OCI-LY7 (cell line): Measurements from ENCODE around the gene GRPEL2. TPM values are rescaled to one million over a fixed set of nuclear protein-coding genes. Genes with fewer than 3 reads are reported as not detected.

ENCODE experiments used
- BruUV-seq: library from RNA; stranded (reverse); fragments of 400-500 nt; replicated peaks from 2 replicates; lab custom pipeline; 2021; lab: Mats Ljungman, UMichigan
- CTCF ChIA-PET: fragments of 300-600 bp; sonication (Branson Sonifier 250); formaldehyde crosslinking; loops from one replicate; lab custom pipeline; 2022; ENCODE audit warnings: antibody characterized with exemption; ENCODE audit not compliant: unreplicated experiment; lab: Charles Lee
- POLR2A ChIA-PET: fragments of 300-600 bp; sonication (Branson Sonifier 250); formaldehyde crosslinking; loops from one replicate; lab custom pipeline; 2022; ENCODE audit warnings: antibody characterized with exemption; lab: Charles Lee
- DNase-seq: peaks from one replicate; pipeline ENCODE4 v3.0.0-alpha.2; 2015; ENCODE audit warnings: low spot score
- H2AFZ ChIP-seq: fragments of 200-600 bp; sonication (generic), shearing (Covaris generic); 2 replicates; pipeline ENCODE4 v1.6.1; 2014; ENCODE audit warnings: mild to moderate bottlenecking, antibody characterized with exemption, low read length, moderate library complexity
- H3K27ac ChIP-seq: fragments of 200-600 bp; sonication (generic); 2 replicates; pipeline ENCODE4 v1.5.1; 2014; ENCODE audit warnings: mixed run types, low read depth, mild to moderate bottlenecking, moderate library complexity, low read length, inconsistent platforms; ENCODE audit not compliant: poor library complexity, severe bottlenecking
- H3K36me3 ChIP-seq: fragments of 200-600 bp; sonication (generic); 2 replicates; pipeline ENCODE4 v1.6.1; 2014; ENCODE audit warnings: mild to moderate bottlenecking, antibody characterized with exemption, low read length, moderate library complexity, mixed read lengths; ENCODE audit not compliant: insufficient read depth
- H3K4me1 ChIP-seq: fragments of 200-600 bp; sonication (generic); 2 replicates; pipeline ENCODE4 v1.5.1; 2014; ENCODE audit warnings: mild to moderate bottlenecking, low read length; ENCODE audit not compliant: insufficient read depth, poor library complexity, severe bottlenecking
- H3K4me2 ChIP-seq: fragments of 200-600 bp; sonication (generic); 2 replicates; pipeline ENCODE4 v1.6.1; 2014; ENCODE audit warnings: mild to moderate bottlenecking, low read length
- H3K4me3 ChIP-seq: fragments of 200-600 bp; sonication (generic); 2 replicates; pipeline ENCODE4 v1.5.1; 2014; ENCODE audit warnings: mild to moderate bottlenecking, low read depth, low read length; ENCODE audit not compliant: poor library complexity, severe bottlenecking
- H3K79me2 ChIP-seq: fragments of 200-600 bp; sonication (generic); 2 replicates; pipeline ENCODE4 v1.6.1; 2016; ENCODE audit warnings: low read depth, mild to moderate bottlenecking, low read length, moderate library complexity, mixed read lengths; ENCODE audit not compliant: insufficient read depth
- H3K9me2 ChIP-seq: fragments of 200-600 bp; sonication (generic); 2 replicates; pipeline ENCODE4 v1.6.1; 2016; ENCODE audit warnings: mild to moderate bottlenecking, low read length, mixed read lengths; ENCODE audit not compliant: insufficient read depth
- H3K9me3 ChIP-seq: fragments of 200-600 bp; sonication (generic); 2 replicates; pipeline ENCODE4 v1.6.1; 2014; ENCODE audit warnings: mild to moderate bottlenecking, mixed run types, low read length, mixed read lengths
- H4K20me1 ChIP-seq: fragments of 200-600 bp; sonication (generic); 2 replicates; pipeline ENCODE4 v1.6.1; 2014; ENCODE audit warnings: mild to moderate bottlenecking, antibody characterized with exemption, low read length, moderate library complexity, mixed read lengths; ENCODE audit not compliant: insufficient read depth
- EZH2phosphoT487 ChIP-seq: fragments of 200-600 bp; sonication (generic); IDR thresholded peaks from 2 replicates; pipeline ENCODE4 v1.6.1; 2018; ENCODE audit warnings: low read depth, borderline replicate concordance, mild to moderate bottlenecking, mixed run types, antibody characterized with exemption, low read length, moderate library complexity, mixed read lengths
- intact Hi-C: fragments of 100-400 bp; cut with micrococcal nuclease; formaldehyde crosslinking; loops from one replicate; pipeline ENCODE4 v1.10.0; 2022; ENCODE audit not compliant: unreplicated experiment
- total RNA-seq, 2 experiments: library from RNA; depleted of rRNA in 1 of 2; stranded (reverse); fragments of >200 nt in 1 of 2; shearing (Covaris generic) in 1 of 2; gene quantifications; 2 replicates each; pipeline ENCODE4 v1.2.3, GENCODE V29; 2014 to 2022
- TF ChIP-seq, protein P1 (sequence below): fragments of 200-600 bp; sonication (generic); conservative IDR thresholded peaks from 2 replicates; pipeline ENCODE4 v1.5.1; 2014; ENCODE audit warnings: mild to moderate bottlenecking, antibody characterized with exemption, low read length, moderate library complexity, mixed read lengths

GRPEL2 gene
- total RNA-seq, 2 experiments from 2014 or later, result 28.3 to 41.5 TPM

DNA sequence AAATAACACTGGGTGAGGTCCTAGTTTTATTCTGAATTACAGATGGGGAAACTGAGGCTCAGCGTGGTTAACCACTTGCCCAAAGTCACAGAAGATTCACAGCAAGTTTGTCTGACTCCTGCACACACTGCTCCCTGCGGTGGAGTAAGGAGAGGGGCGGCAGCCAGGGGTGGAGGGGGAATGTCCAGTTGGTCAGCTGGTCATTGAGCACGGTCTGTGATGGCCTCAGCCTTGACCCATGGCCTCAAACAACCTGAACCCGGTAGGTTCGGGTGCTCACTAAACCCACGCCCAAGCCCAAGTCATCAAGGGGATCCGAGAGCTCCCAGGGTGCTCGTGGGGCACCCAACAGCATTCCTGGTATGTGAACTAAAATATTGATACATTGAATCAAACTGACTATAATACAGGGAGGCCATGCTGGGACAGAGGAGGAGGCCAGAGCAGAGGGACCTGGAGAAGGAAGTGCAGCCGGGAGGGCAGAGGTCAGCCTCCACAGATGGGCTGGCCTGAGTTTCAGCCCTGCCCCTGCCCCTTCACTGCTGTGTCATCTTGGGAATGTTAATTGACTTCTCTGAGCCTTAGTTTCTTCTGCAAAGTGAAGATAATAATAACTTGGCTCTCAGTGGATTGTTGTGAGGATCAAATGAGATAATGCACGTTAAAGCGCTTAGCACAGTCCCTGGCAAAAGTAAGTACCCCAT, 37.4 kb downstream of the GRPEL2 start:
- H3K79me2 ChIP-seq, result no peaks in the 10 kb centered on the region
- no peak overlapping the region for H2AFZ ChIP-seq
- no TSS peak for BruUV-seq
- no peak overlapping the region for H3K27ac ChIP-seq
- no peaks in the 10 kb centered on the region for H4K20me1 ChIP-seq
- H3K9me2 ChIP-seq, result no peaks in the 10 kb centered on the region
- H3K4me1 ChIP-seq, result no peaks in the 10 kb centered on the region
- TF ChIP-seq, protein P1, sequence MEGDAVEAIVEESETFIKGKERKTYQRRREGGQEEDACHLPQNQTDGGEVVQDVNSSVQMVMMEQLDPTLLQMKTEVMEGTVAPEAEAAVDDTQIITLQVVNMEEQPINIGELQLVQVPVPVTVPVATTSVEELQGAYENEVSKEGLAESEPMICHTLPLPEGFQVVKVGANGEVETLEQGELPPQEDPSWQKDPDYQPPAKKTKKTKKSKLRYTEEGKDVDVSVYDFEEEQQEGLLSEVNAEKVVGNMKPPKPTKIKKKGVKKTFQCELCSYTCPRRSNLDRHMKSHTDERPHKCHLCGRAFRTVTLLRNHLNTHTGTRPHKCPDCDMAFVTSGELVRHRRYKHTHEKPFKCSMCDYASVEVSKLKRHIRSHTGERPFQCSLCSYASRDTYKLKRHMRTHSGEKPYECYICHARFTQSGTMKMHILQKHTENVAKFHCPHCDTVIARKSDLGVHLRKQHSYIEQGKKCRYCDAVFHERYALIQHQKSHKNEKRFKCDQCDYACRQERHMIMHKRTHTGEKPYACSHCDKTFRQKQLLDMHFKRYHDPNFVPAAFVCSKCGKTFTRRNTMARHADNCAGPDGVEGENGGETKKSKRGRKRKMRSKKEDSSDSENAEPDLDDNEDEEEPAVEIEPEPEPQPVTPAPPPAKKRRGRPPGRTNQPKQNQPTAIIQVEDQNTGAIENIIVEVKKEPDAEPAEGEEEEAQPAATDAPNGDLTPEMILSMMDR, result no peak
- TF ChIP-seq EZH2phosphoT487, result no peak
- ChIA-PET POLR2A (no interaction called here), CTCF (interaction anchor here (0.7 to 1.5 kb wide), 2 partner anchors 29 to 236 kb away, joined by 3 to 5 read pairs; no protein-coding TSS in a partner anchor)
- no peak overlapping the region for H3K4me2 ChIP-seq
- no peaks in the 10 kb centered on the region for H3K9me3 ChIP-seq
- intact Hi-C loops, result loop anchor here (1.0 to 2.0 kb wide), 3 partner anchors 52 to 236 kb away; no protein-coding TSS in a partner anchor
- H3K4me3 ChIP-seq, result no peak overlapping the region
- H3K36me3 ChIP-seq, result no peaks in the 10 kb centered on the region
- no peak for DNase-seq

DNA sequence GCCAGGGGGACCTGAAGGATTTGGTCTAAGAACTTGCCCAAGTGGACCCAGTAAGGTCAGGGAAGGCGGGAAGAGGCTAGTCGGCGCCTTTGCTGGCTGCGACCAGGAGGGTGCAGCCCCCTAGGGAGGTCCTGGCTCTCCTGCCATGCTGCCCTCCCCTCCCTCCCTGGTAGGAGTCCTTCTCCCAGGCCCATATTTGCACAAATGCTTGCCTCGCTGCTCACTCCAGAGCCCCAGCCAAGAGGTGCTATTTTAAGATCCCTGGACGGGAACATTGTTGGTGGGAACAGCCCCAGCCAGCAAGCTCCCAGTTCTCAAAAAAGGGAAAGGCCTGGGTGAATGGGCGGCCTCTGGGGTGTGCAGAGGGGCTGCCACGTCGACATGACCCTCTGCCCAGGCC, 38.1 kb downstream of the GRPEL2 start:
- no peak overlapping the region for H3K4me2 ChIP-seq
- no peaks in the 10 kb centered on the region for H3K36me3 ChIP-seq
- H3K4me3 ChIP-seq, result no peak overlapping the region
- H3K9me2 ChIP-seq, result no peaks in the 10 kb centered on the region
- DNase-seq, result no peak
- ChIA-PET CTCF (no interaction called here), POLR2A (interaction anchor here (0.6 kb wide), 1 partner anchor 95 kb away, joined by 3 read pairs; no protein-coding TSS in a partner anchor)
- no TSS peak for BruUV-seq
- no peaks in the 10 kb centered on the region for H3K9me3 ChIP-seq
- no peaks in the 10 kb centered on the region for H3K4me1 ChIP-seq
- TF ChIP-seq, protein P1, result no peak
- TF ChIP-seq EZH2phosphoT487, result no peak
- intact Hi-C loops, result loop anchor here (2.0 kb wide), 1 partner anchor 51 kb away; no protein-coding TSS in a partner anchor
- H4K20me1 ChIP-seq, result no peaks in the 10 kb centered on the region
- no peaks in the 10 kb centered on the region for H3K79me2 ChIP-seq
- H3K27ac ChIP-seq, result no peak overlapping the region
- H2AFZ ChIP-seq, result no peak overlapping the region

DNA sequence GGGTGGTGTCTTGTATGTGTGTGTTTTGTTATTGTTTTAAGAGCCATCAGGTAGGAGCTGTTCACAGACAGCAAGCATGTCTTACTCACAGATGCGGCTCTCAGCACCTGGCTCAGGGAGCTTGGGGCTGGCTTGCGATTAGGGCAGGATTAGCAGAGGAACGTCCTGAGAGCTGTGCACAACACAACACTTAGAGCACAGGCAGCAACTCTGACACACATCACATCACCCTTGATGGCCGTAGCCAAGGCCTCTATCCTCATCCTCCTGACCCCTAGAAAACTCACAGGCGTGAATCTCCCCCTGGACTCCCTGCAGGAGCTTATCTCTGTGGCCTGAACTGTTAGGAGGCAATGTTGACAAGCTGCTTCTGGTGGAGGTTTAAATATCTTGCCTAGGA, 40.9 kb downstream of the GRPEL2 start:
- no peak for DNase-seq
- TF ChIP-seq, protein P1, result no peak
- no peak for TF ChIP-seq EZH2phosphoT487
- ChIA-PET CTCF (interaction anchor here (0.5 to 0.6 kb wide), 2 partner anchors 32 to 233 kb away, joined by 3 to 4 read pairs; no protein-coding TSS in a partner anchor), POLR2A (interaction anchor here (0.6 to 1.4 kb wide), 2 partner anchors 15 to 112 kb away, joined by 4 to 5 read pairs; no protein-coding TSS in a partner anchor)
- H3K4me1 ChIP-seq, result no peaks in the 10 kb centered on the region
- H2AFZ ChIP-seq, result no peak overlapping the region
- H3K4me3 ChIP-seq, result no peak overlapping the region
- H3K36me3 ChIP-seq, result no peaks in the 10 kb centered on the region
- no peaks in the 10 kb centered on the region for H3K9me2 ChIP-seq
- H3K9me3 ChIP-seq, result no peaks in the 10 kb centered on the region
- H3K79me2 ChIP-seq, result no peaks in the 10 kb centered on the region
- BruUV-seq, result no TSS peak
- no peak overlapping the region for H3K4me2 ChIP-seq
- intact Hi-C loops, result no loop called here
- H4K20me1 ChIP-seq, result no peaks in the 10 kb centered on the region
- H3K27ac ChIP-seq, result no peak overlapping the region
